PFSK-1 (cell line): ENCODE measurements around the gene HNF1B.

Source experiments
- FOXP2 ChIP-seq: optimal IDR thresholded peaks from 2 replicates; pipeline ENCODE3; 2011; ENCODE audit warnings: borderline replicate concordance, control low read depth, inconsistent platforms; ENCODE audit not compliant: insufficient read depth; ENCODE audit errors: extremely low read length, extremely low read depth
- POLR2AphosphoS5 ChIP-seq: IDR thresholded peaks from 2 replicates; pipeline ENCODE4 v1.6.1; 2012; ENCODE audit warnings: low read depth, mild to moderate bottlenecking, control low read depth, low read length, moderate library complexity
- SIN3A ChIP-seq: IDR thresholded peaks from 2 replicates; pipeline ENCODE4 v1.6.1; 2012; ENCODE audit warnings: mild to moderate bottlenecking, low read length, moderate library complexity, borderline replicate concordance; ENCODE audit not compliant: insufficient read depth
- TAF1 ChIP-seq: IDR thresholded peaks from 2 replicates; pipeline ENCODE4 v1.6.1; 2012; ENCODE audit warnings: low read length, control low read depth, borderline replicate concordance; ENCODE audit not compliant: insufficient read depth
- TF ChIP-seq, protein P1 (sequence below), 2 experiments: IDR thresholded peaks; 2 replicates each; pipeline versions ENCODE4 v1.6.1 to v1.8.0; 2011 to 2012; ENCODE audit warnings: low read depth in 2 of 2, low read length in 2 of 2, control low read depth in 1 of 2, inconsistent platforms in 1 of 2, mild to moderate bottlenecking in 1 of 2, moderate library complexity in 1 of 2; ENCODE audit not compliant: insufficient read depth in 1 of 2

Gene HNF1B

DNA sequence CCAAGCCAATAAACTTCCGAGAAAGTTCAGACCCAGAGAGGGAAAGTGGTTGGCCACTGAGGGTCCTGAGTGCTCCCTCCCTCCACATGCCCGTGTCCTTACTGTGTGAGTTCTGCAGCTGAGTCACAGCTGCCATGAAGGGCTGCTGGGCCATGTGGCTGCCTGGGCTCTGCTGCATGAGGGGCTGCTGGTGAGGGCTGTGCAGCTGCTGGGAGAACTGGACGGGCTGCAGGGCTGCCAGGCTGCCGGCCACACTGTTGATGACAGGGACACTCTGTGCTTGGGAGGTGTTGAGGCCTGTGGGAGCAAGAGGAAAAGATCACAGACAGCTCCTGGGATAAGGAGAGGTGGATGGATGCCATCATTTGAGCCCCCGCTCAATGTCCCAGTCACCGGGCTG is 44.0 kb downstream of the HNF1B start:
- TF ChIP-seq SIN3A (no peak), TAF1 (no peak), POLR2AphosphoS5 (no peak), FOXP2 (no peak)

DNA sequence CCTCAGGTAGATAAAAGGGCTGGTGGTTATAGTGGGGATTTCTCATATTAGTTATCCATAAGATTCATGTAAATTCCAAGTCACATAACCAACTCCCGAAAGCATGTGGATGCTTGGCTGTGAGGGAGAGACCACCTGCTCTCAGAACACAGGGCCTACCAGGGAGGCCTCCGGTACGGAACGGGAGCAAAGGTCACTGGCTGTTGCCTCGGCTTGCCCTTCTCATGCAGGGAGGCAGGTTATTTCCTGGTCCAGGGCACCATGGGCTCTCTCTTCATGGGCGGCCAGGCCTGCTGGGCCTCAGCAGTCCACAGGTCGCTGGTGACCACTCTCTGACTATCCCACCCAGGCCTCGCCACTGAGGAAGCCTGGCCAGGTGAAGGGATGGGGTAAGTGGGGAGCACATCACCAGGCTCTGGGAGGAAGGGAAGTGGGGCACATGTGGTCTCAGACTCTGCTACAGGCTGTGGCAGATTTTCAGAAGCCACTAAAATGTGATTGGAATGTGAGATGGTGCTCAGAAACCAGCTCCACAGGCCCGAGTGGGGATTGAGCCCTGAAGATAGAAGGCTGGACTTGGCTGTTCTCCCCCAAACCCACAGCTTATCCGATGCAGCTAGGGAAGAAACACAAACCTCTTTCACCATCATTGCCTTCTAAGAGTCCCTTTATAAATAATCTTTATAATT is 45.4 kb downstream of the HNF1B start:
- TF ChIP-seq POLR2AphosphoS5 (no peak), SIN3A (no peak)
- TF ChIP-seq, protein P1, sequence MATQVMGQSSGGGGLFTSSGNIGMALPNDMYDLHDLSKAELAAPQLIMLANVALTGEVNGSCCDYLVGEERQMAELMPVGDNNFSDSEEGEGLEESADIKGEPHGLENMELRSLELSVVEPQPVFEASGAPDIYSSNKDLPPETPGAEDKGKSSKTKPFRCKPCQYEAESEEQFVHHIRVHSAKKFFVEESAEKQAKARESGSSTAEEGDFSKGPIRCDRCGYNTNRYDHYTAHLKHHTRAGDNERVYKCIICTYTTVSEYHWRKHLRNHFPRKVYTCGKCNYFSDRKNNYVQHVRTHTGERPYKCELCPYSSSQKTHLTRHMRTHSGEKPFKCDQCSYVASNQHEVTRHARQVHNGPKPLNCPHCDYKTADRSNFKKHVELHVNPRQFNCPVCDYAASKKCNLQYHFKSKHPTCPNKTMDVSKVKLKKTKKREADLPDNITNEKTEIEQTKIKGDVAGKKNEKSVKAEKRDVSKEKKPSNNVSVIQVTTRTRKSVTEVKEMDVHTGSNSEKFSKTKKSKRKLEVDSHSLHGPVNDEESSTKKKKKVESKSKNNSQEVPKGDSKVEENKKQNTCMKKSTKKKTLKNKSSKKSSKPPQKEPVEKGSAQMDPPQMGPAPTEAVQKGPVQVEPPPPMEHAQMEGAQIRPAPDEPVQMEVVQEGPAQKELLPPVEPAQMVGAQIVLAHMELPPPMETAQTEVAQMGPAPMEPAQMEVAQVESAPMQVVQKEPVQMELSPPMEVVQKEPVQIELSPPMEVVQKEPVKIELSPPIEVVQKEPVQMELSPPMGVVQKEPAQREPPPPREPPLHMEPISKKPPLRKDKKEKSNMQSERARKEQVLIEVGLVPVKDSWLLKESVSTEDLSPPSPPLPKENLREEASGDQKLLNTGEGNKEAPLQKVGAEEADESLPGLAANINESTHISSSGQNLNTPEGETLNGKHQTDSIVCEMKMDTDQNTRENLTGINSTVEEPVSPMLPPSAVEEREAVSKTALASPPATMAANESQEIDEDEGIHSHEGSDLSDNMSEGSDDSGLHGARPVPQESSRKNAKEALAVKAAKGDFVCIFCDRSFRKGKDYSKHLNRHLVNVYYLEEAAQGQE (IDR thresholded peaks at IDR 0.05; ENCODE audit: insufficient read depth in 1 of 2, low read depth in 2 of 2, low read length in 2 of 2), result no peak

DNA sequence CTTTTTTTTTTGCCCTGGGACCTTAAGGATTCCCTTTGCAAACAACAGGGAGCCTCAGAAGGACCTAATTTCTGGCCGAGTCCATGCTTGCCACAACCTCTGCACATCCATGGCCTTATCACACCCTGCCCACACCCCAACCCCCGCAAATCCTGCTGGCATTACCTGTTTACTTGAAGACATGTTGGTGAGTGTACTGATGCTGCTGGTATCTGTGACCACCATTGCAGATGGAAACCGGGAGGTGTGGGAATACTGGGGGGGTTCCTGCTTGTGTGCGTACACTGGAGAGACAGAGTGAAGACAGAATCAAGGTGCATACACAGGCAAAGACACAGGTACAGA is 46.0 kb downstream of the HNF1B start:
- no peak for TF ChIP-seq TAF1
- no peak for TF ChIP-seq SIN3A
- TF ChIP-seq FOXP2, result no peak
- TF ChIP-seq, protein P1 (IDR thresholded peaks at IDR 0.05; ENCODE audit: insufficient read depth in 1 of 2, low read depth in 2 of 2, low read length in 2 of 2), result no peak
- no peak for TF ChIP-seq POLR2AphosphoS5

DNA sequence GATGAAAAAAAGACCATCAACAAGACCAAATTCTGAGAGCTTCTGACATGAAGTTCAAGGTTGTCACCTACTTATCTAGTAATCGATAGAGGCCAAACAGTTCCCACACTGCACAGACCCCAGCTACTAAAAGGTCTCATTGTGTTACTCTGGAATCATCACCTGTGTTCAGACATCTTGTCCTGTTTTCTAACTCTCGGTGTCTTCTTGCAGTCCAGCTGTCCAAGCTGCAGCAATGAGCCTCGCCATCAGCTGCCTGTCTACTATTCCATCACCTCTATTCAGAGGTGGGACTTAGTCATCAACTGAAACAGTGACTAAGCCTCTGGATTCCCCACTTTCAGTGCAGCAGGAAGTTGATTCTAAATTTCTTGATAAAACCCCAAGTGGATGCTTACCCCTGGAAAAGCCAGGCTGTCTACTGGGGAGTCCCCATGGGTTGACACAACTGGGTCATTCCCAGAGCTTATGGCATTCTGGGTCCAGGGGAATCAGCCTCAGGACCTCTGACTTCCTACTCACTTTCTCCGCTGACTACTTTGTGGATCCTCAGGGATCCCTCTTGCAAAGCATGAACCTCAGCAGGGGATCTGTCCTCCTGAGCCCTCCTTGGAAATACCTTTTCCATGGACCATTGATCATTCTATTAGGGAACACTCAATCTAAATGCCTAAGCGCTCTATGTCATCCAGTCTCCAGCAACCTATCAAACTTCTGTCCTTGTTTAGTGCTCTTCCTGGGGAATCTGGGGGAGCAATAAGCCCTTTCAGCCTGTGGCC is 46.5 kb downstream of the HNF1B start:
- no peak for TF ChIP-seq TAF1
- TF ChIP-seq POLR2AphosphoS5, result no peak
- no peak for TF ChIP-seq SIN3A
- TF ChIP-seq FOXP2, result no peak
- TF ChIP-seq, protein P1 (IDR thresholded peaks at IDR 0.05; ENCODE audit: insufficient read depth in 1 of 2, low read depth in 2 of 2, low read length in 2 of 2), result no peak

DNA sequence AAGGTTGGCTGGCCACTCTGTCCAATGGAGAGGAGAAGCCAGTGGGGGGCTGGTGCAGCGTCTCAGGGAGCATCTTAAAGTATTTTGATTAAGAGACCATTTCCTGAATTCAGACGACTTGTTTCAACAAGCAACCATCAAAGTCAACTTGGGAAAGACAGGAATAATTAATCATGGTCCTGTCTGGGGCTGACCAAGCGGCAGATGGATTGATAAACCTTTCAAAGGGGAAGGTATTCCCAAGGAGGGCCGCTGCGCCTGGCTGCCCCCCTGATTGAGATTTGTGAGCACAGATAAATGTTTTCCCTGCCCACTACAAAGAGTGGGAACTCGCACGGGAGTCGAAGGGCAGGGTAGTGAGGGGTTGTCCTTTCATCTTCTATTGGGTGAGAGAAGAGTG is 47.5 kb downstream of the HNF1B start:
- TF ChIP-seq, protein P1 (IDR thresholded peaks at IDR 0.05; ENCODE audit: insufficient read depth in 1 of 2, low read depth in 2 of 2, low read length in 2 of 2), result no peak
- TF ChIP-seq POLR2AphosphoS5 (no peak), FOXP2 (no peak), TAF1 (no peak), SIN3A (no peak)
